GM21360 (cell line): ENCODE data around the gene NFASC.

Experiments used
- ATAC-seq: cut with Tn5 transposase; IDR thresholded peaks from one replicate; pipeline ENCODE4 v1.9.1; 2021; ENCODE audit warnings: mild to moderate bottlenecking, moderate library complexity; ENCODE audit not compliant: unreplicated experiment

NFASC gene

DNA sequence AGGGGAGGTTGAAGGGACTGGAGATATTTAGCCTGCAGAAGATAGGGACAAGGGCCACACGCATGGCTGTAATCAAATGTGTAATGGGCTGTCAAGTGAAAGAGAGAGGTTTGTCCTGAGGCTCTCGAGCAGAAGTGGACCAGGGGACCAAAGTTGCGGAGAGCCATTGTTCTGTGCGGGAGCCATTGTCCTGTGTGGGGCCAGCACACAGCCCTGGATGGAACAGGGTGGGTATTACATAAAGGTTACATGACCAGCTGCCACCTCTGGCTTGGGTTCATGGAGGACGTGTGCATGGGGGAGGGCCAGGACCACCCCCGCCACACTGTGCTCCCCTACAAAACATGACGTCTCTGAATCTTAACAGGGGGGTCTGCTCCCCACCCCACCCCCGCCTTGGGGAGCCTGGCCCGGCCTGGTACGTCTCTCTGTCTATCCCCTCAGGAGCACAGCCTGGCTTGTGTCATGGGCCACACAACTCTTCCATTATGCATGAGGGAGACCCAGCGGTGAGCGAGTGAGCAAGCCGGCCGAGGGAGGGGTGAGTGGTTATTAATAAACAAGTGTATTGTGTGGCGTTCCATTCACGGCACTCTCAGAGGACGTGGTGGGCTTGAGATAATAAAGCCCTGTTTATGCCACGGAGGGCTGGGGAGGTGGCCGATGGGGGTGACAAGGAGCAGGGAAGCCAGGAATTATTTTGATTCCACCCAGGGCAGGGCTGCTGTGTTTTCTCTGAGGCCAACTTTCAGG, at the start of gene NFASC:
NFASC (plus strand) TSS at position 703 of the 753 bp plus-strand sequence. CDS start 73,454 bp downstream, outside the sequence.
- ATAC-seq = no peak

DNA sequence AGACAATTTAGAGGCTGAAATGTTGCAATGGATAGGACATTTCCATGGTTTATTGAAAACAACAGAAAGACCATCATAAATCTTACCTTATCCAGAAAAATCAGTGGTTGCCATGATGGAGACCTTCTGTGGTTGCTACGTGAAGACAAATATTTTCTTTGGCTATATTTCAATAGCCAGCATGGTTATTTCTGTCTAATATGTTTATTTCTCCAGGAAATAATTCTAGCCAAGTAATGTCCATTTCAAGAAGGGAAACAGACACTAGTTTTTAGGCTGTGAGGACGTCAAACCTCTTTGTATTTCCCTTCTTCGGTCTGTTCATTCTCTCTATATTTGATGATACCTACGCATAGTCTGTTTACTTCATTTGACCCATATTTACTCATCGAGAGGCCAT, 49.2 kb upstream of the NFASC start:
- ATAC-seq = no peak

DNA sequence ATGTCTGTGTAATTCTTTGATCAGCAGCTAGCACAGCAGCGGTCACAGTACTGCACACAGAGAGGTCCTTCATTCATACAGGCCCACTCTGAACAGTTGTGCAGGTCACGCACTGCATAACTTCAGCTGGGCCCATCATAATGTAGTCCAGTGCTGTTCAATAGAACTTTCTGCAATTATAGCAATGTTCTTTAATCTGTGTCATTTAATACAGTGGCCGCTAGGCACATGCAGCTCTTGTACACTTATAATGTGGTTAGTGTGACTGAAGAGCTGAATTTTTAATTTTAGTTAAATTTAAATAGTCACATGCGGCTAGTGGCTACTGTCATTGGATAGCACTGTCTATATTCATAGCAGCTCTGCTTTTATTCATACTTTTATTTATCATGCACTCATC, 48.7 kb upstream of the NFASC start:
- ATAC-seq = no peak

DNA sequence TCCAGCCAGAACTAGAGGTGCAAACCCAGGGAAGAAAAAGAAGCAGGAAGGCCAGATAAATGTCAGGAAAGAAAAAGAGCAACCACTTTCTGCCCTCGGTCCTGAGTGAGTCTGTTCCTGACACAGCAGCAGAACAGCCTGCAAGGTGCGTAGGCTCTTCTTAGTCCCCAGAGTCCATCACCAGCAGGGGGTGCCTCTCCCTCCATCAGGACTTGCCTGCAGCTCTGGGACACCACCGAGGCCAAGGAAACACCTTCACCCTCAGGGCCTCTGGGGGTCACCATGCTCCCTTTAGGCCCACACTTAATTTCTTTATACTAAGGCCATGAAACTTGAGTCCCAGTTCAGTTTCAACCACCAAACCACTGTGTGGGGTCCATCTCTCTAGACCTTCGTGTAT, 43.7 kb upstream of the NFASC start:
- no peak for ATAC-seq

DNA sequence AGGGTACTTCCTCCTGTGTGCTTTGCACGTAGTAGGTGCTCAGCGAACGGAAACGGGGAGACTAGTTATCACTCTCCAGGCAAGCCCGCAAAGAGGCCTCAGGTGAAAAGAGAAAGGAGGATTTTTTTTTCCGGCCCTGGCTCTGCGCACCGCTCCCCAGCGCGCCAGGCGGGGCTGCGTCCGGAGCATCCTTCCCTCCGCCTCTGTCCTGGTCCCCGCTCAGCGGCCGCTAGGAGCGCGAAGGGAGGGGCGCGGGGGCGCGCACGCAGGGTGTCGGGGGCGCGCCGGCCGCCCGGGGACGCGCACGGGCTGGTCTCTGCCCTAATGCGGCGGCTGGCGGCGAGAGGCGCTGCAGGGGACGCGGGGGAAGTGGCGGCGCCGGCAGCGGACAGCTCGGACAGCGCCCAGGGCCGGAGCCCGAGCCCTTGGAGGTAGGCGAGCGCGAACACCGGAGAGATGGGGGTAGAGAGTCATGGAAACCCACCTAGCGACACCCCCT, 42.3 kb upstream of the NFASC start:
- ATAC-seq = no peak

DNA sequence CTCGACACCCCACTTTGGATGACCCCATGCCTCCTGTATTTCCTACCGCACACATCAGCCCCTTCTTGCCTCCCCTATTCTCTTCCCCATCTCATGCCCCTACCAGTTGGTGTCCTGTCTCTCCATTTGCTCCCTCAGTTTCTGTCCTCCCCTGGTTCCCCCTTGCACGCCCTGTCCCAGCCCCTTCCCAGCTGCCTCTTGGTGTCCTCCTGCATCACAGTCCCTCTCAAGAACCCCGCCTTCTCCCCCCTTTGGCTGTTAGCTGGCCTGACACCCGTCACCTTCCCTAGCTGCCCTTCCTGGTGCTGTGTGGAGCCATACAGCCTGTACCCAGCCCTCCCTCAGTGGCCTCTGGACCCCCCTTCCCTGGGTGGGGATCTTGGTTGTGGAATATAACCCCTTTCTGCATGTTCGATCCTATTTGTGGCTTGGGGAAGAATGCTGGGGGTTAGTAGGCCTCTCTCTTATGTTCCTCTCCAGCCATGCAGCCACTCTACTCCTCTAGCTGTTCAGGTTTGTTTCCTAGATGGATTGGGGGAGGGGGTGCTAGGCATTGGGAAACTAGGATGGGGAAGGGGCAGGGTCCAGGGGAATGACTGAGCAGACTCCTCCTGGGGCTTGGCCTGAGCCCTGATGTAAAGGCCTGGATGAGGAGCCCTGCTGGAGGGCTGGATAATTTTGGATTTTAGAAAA, 41.4 kb upstream of the NFASC start:
- ATAC-seq = no peak

GRCh38 chr1:204830747-204831146, 39.9 kb upstream of the NFASC start:
- ATAC-seq = no peak

- ATAC-seq = no peak
Observed at GRCh38 chr1:204831186-204831585, 39.5 kb upstream of the NFASC start.

GRCh38 chr1:204834336-204834735, 36.3 kb upstream of the NFASC start:
- no peak for ATAC-seq

DNA sequence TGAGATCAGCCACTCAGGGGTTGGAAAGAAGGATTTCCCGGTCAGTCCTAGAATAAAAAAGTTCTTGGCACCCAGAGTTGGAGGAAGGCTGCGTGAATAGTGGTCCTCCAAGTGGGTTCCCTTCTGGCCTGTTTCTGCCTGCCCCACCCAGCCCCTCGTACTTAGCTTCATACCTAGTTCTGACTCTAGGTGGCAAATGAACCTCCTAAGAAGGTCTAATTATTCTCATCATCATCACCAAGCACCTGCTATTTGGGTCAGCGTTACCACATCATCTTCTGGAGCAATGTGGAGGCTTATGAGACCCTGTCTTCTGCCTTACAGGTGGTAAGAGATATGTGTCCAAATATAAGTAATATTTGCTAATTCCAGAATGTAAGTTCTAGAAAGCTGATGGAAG, 35.9 kb upstream of the NFASC start:
- ATAC-seq = no peak

- ATAC-seq = no peak
Observed at GRCh38 chr1:204835737-204836136, 34.9 kb upstream of the NFASC start.

DNA sequence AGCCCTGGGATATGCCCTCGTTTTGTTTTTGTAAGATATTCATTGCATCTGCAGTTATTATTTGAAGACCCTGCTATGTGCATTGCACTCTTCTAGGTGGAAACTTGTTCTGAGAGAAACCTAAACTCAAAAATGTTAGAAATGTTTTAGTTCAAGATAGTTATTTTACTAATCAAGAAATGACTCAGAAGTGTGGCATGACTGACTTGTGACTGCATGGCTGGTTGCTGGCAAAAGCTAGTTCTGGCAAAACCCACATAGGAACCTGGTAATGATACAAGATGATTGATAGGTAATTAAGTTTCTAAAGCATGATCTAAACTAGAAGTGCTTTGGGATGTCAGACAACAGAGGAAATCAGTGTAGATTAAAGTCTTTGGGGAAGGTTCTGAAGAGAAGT, 33.8 kb upstream of the NFASC start:
- no peak for ATAC-seq

DNA sequence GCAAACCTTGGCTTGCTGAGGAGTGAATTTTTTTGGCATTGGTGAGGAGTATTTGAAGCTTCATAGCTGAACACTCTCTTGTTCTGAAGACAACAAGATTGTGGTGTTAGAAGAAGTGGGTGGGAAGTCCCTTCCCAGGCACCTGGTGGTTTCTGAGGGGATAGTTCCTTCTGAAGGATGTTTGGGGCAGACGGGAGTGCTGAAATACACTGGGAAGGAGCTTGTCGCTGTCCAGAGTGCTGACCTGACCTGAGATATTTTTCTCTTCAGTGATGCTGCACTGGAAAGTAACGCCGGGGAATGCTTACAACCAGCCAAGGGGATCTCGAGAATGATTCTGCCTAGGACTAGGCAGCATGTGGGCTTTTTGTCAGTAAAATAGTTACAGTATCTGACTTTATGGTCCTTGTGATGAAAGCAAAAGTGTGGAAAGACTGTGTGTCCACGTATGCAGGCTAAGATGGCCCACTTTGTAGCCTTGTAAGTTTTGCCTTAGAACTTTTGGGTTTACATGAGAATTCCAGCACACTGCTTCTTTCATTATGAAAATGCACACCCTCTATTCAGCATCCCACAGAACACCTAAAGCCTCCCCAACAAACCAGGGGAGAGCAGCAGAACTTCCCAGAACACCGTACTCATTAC, 33.1 kb upstream of the NFASC start:
- ATAC-seq = no peak

- no peak for ATAC-seq
Observed at GRCh38 chr1:204841316-204841715, 29.3 kb upstream of the NFASC start.

- ATAC-seq = no peak
Observed at GRCh38 chr1:204841798-204842197, 28.9 kb upstream of the NFASC start.

GRCh38 chr1:204842369-204842768, 28.3 kb upstream of the NFASC start:
- no peak for ATAC-seq

DNA sequence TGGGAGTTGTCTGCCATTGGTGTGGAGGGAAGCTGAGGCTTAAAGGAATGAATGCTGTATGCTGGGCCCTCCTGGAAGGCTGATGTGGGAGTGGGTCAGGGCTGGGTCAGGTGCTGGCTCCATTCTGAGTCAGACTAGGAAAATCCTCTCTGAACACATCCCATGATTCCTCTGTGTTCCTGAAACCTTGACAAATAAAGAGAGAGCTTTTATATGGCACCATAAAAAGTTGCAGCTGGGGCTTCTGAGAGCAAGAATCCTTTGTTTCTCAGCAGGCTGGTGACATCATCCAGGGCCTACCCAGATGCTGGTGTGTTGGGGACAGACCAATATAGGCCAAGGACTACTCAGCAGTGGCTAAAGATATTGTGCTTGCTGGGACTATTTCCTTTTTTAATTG, 27.8 kb upstream of the NFASC start:
- ATAC-seq = no peak

DNA sequence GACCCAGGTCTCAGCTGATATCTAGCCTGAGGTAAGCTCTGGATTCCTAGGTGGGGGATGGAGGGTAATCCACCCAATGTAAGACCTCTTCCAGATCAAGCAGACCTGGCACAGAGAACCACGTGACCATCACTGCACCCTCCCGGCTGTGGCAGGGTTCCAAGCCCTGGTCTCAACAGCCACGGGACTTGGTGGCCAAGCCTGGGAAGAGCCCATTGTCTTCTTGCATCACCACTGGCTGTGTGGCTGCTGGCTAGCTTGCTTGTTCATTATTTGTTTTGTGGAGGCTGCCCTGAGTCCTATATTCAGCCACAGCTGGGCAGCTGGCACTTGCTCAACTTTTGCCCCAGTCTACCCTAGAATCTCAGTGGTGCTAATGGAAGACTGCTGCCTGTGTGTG, 24.1 kb upstream of the NFASC start:
- no peak for ATAC-seq

- ATAC-seq = no peak
Observed at GRCh38 chr1:204848579-204848978, 22.1 kb upstream of the NFASC start.

- ATAC-seq = no peak
Observed at GRCh38 chr1:204852854-204853253, 17.8 kb upstream of the NFASC start.

- ATAC-seq = no peak
Observed at GRCh38 chr1:204853436-204853835, 17.2 kb upstream of the NFASC start.

DNA sequence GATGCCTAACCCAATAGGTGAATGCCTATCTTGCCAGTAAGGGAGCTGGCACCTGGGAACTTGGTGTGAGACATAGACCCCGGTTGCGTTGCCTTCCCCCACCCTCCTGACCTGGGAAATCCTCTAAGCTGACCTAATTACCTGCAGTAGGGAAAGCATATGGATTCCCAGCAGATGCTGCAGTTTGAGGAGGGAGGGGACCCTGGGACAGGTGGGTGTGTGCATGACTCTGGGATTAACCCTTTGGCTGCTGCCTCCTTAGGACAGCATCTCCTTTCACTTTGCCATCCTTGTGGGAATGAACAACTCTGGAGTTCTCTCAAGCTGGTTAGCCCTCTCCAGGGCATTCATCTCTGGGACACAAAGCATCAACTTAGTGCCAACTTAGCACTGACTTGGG, 16.4 kb upstream of the NFASC start:
- no peak for ATAC-seq
